Prostate gland (tissue), 2 donors: ENCODE measurements around the gene CHST8.

Experiments used
- CTCF ChIP-seq, 4 experiments: fragments of 200-600 bp in 2 of 4; fragments of 450-650 bp in 2 of 4; sonication (generic) in 2 of 4; IDR thresholded peaks; 1 replicate in 3 of 4; 2 replicates in 1 of 4; pipeline ENCODE4 v1.5.1; 2016 to 2019; ENCODE audit warnings: antibody characterized with exemption in 4 of 4, mild to moderate bottlenecking in 2 of 4, moderate library complexity in 2 of 4
- POLR2A ChIP-seq: fragments of 450-650 bp; IDR thresholded peaks from one replicate; pipeline ENCODE4 v1.6.1; 2016; ENCODE audit warnings: antibody characterized with exemption, mild to moderate bottlenecking
- POLR2AphosphoS5 ChIP-seq: sonication (generic); formaldehyde crosslinking; IDR thresholded peaks from one replicate; pipeline ENCODE4 v1.6.1; 2017; ENCODE audit warnings: antibody characterized with exemption

GRCh38 chr19:33606556-33606955, 15.2 kb upstream of the CHST8 start:
- TF ChIP-seq CTCF (IDR thresholded peaks at IDR 0.05) (no peak), POLR2AphosphoS5 (no peak), POLR2A (no peak)
